22Rv1 (cell line): ENCODE measurements around the gene SAC3D1.

Source experiments
- CTCF ChIP-seq: fragments of 450-650 bp; IDR thresholded peaks from 2 replicates; pipeline ENCODE4 v1.5.1; 2017; ENCODE audit warnings: mild to moderate bottlenecking
- ZFX ChIP-seq: fragments of 450-650 bp; IDR thresholded peaks from 2 replicates; pipeline ENCODE4 v1.6.1; 2017; ENCODE audit warnings: antibody characterized with exemption, borderline replicate concordance

- TF ChIP-seq ZFX (no peak), CTCF (no peak)
Measured at GRCh38 chr11:65083834-65084597, 43.0 kb downstream of the SAC3D1 start, which contains the start of the genes CDCA5 and ZFPL1.
